DMS153 (cell line): Measurements from ENCODE around the gene MINK1.

Experiments
- DNase-seq: peaks from one replicate; lab custom pipeline; 2025; lab: John Stamatoyannopoulos, UW

Gene MINK1

GRCh38 chr17:4833178-4833940, at the start of gene MINK1:
MINK1 (plus strand) TSS chr17:4833340; CDS start chr17:4833584, 244 bp downstream.
- DNase-seq, result peak; percentile 68

- no peak for DNase-seq
Measured at GRCh38 chr17:4785311-4786105, 47.6 kb upstream of the MINK1 start.

GRCh38 chr17:4786106-4786511, 47.0 kb upstream of the MINK1 start, which contains the start of gene VMO1:
VMO1 (minus strand) TSS chr17:4786364; CDS start chr17:4786352, 12 bp downstream.
- DNase-seq, result no peak

GRCh38 chr17:4786516-4786915, 46.6 kb upstream of the MINK1 start:
- DNase-seq, result no peak

- no peak for DNase-seq
Measured at GRCh38 chr17:4788159-4788806, 44.9 kb upstream of the MINK1 start.

- DNase-seq, result no peak
Measured at GRCh38 chr17:4788807-4789700, 44.1 kb upstream of the MINK1 start, which contains the start of gene GLTPD2. GLTPD2 (plus strand) TSS chr17:4788964; CDS start chr17:4789012, 48 bp downstream.

GRCh38 chr17:4789701-4789950, 43.5 kb upstream of the MINK1 start:
- no peak for DNase-seq

- peak; percentile 42 for DNase-seq
Measured at GRCh38 chr17:4789951-4790704, 43.0 kb upstream of the MINK1 start.

- DNase-seq, result no peak
Measured at GRCh38 chr17:4790705-4791088, 42.4 kb upstream of the MINK1 start.

GRCh38 chr17:4795168-4795567, 38.0 kb upstream of the MINK1 start:
- DNase-seq, result no peak

- DNase-seq, result no peak
Measured at GRCh38 chr17:4796552-4796920, 36.6 kb upstream of the MINK1 start.

GRCh38 chr17:4800462-4801196, 32.5 kb upstream of the MINK1 start:
- no peak for DNase-seq

- DNase-seq, result no peak
Measured at GRCh38 chr17:4802228-4802627, 30.9 kb upstream of the MINK1 start, which contains the start of gene C17orf114. C17orf114 (minus strand) TSS chr17:4802328.

- no peak for DNase-seq
Measured at GRCh38 chr17:4806456-4806776, 26.7 kb upstream of the MINK1 start.

GRCh38 chr17:4806777-4807604, 26.1 kb upstream of the MINK1 start, which contains the start of gene PLD2:
PLD2 (plus strand) TSS chr17:4807152; CDS start chr17:4807773, 621 bp downstream.
- DNase-seq, result peak; percentile 16

- no peak for DNase-seq
Measured at GRCh38 chr17:4807605-4808377, 25.3 kb upstream of the MINK1 start.

GRCh38 chr17:4808378-4808767, 24.8 kb upstream of the MINK1 start:
- DNase-seq, result no peak

GRCh38 chr17:4810696-4811290, 22.3 kb upstream of the MINK1 start:
- DNase-seq, result no peak
